H1 (cell line): ENCODE results near the gene MOV10L1. TPM values are rescaled to one million over a fixed set of nuclear protein-coding genes. Genes with fewer than 3 reads are reported as not detected.

Experiments
- ATF2 ChIP-seq: IDR thresholded peaks from 2 replicates; pipeline ENCODE4 v1.6.1; 2012; ENCODE audit warnings: low read length, inconsistent platforms
- FOSL1 ChIP-seq: IDR thresholded peaks from 2 replicates; pipeline ENCODE4 v1.6.1; 2011; ENCODE audit warnings: mild to moderate bottlenecking, low read depth, low read length, moderate library complexity; ENCODE audit not compliant: insufficient read depth
- HDAC2 ChIP-seq, 2 experiments: fragments of 300-600 bp in 1 of 2; sonication (generic) in 1 of 2; IDR thresholded peaks; 2 replicates each; pipeline ENCODE4 v1.6.1; 2011 to 2012; ENCODE audit warnings: low read depth in 2 of 2, low read length in 2 of 2, mild to moderate bottlenecking in 2 of 2, moderate library complexity in 2 of 2, borderline replicate concordance in 1 of 2, inconsistent platforms in 1 of 2
- KDM1A ChIP-seq: fragments of 200-600, 300-600 bp; sonication (generic); IDR thresholded peaks from 2 replicates; pipeline ENCODE4 v1.7.1; 2016; ENCODE audit warnings: mild to moderate bottlenecking, low read length, borderline replicate concordance
- RNF2 ChIP-seq: fragments of 200-900, 300-1000 bp; sonication (generic); IDR thresholded peaks from 2 replicates; pipeline ENCODE4 v1.7.1; 2016; ENCODE audit warnings: borderline replicate concordance, low read depth, mild to moderate bottlenecking, antibody characterized with exemption, low read length; ENCODE audit not compliant: poor library complexity, severe bottlenecking; ENCODE audit errors: missing control alignments
- SP2 ChIP-seq: IDR thresholded peaks from 2 replicates; pipeline ENCODE4 v1.6.1; 2012; ENCODE audit warnings: mild to moderate bottlenecking, low read length, inconsistent platforms
- TAF1 ChIP-seq: IDR thresholded peaks from 2 replicates; pipeline ENCODE4 v1.6.1; 2011; ENCODE audit warnings: mild to moderate bottlenecking, low read depth, low read length
- polyA plus RNA-seq, 7 experiments: library from polyadenylated mRNA; depleted of rRNA in 3 of 7; stranded (reverse) in 5 of 7; unstranded in 2 of 7; fragments of >200 nt in 5 of 7; fragments of 200-250 nt in 2 of 7; gene quantifications; 1 replicate in 5 of 7; 2 replicates in 1 of 7; 4 replicates in 1 of 7; pipeline versions ENCODE4 v1.2.1 to v1.2.3, GENCODE V29; 2011 to 2013; ENCODE audit warnings: missing spikeins in 2 of 7, mixed read lengths in 2 of 7
- total RNA-seq: library from RNA; stranded (reverse); fragmentation: NEBNext Ultra II Directional; extraction: Animal tissue kit (Norgen Biotek cat#: 25700); gene quantifications from 2 replicates; pipeline ENCODE4 v1.2.1, GENCODE V29; 2021

Gene MOV10L1
- total and polyA plus RNA-seq, 2 of the 8 experiments (the other 6 are each of a cell fraction or from before 2014, with no cell fraction given), result 0.32 TPM; not detected in 1

GRCh38 chr22:50174382-50175190 is 84.8 kb downstream of the MOV10L1 start (continued):
- no peak for TF ChIP-seq ATF2
- no peak for TF ChIP-seq HDAC2 (IDR thresholded peaks at IDR 0.05; ENCODE audit: borderline replicate concordance in 1 of 2, low read depth in 2 of 2, low read length in 2 of 2)
- no peak for TF ChIP-seq KDM1A
- no peak for TF ChIP-seq RNF2
- no peak for TF ChIP-seq TAF1
- TF ChIP-seq FOSL1, result no peak
- no peak for TF ChIP-seq SP2
